GM18517 (cell line): Measurements from ENCODE around the gene FZR1.
A peak's percentile ranks its signal among the peaks of the same experiment; 100 is the strongest.
"Not testable (repeated sequence)": the region's sequence is repeated elsewhere in the genome, so short reads cannot be mapped to it uniquely, and the experiment has no call there.

ENCODE experiments used
- ATAC-seq: cut with Tn5 transposase; IDR thresholded peaks from one replicate; pipeline ENCODE4 v1.9.1; 2021; ENCODE audit warnings: mild to moderate bottlenecking, moderate library complexity; ENCODE audit not compliant: unreplicated experiment

FZR1 gene

DNA sequence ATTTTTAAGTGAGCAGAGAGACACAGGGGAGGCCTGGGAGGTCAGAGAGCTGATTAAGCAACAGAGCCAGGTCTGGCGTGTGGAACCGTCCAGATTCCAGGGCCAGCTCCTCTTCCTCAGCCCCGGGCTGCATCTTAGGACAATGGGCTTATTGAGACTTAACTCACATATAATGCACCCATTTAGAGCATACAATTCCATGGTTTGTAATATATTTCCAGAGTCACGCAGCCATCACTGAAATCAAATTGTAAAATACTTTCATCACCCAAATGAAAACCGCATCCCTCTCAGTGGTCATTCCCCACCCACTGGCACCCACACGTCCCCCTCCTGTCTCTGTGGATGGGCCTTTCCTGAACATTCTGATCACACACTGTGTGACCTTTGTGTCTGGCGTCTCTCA, 64.5 kb downstream of the FZR1 start:
- ATAC-seq = no peak

DNA sequence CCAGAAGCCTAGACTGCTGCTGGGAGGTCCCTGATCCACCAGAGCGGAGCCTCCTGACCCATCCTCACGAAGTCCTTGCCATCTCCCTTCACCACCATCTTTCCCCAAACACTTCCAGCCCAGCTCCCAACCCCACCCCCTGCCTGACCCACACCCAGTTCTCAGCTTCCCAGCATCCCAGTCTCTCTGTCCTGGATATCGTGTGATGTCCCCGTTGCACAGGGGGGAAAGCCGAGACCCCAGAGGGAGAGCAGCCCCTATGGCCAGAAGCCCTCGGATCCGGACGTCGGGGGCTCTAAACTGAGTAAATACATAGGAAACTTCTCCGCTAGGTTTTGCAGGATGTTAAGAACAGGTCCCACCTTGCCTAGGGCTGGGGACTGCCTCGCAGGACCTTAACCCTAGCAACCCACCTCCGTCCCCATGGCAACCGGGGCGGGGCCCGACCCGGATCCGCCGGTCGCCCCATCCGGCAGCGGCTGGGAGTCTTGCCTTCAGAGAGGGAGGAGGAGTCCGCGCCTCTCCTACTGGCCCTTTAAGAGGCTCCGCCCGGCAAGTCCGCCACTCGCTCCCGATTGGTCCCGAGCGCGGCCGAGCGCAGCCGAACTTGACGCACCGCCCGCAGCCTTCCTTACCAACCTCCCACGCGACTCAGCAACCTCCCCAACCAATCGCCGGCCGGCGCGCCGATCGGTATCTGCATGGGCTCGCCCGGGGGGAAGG, 66.2 kb downstream of the FZR1 start:
- peak; percentile 92 for ATAC-seq

- ATAC-seq = peak; percentile 1
Observed at GRCh38 chr19:3572855-3573161, 66.7 kb downstream of the FZR1 start, which contains the start of gene HMG20B. HMG20B (plus strand) TSS chr19:3572944; CDS start chr19:3573310, 366 bp downstream.

GRCh38 chr19:3573162-3573857, 67.2 kb downstream of the FZR1 start:
- ATAC-seq = no peak

DNA sequence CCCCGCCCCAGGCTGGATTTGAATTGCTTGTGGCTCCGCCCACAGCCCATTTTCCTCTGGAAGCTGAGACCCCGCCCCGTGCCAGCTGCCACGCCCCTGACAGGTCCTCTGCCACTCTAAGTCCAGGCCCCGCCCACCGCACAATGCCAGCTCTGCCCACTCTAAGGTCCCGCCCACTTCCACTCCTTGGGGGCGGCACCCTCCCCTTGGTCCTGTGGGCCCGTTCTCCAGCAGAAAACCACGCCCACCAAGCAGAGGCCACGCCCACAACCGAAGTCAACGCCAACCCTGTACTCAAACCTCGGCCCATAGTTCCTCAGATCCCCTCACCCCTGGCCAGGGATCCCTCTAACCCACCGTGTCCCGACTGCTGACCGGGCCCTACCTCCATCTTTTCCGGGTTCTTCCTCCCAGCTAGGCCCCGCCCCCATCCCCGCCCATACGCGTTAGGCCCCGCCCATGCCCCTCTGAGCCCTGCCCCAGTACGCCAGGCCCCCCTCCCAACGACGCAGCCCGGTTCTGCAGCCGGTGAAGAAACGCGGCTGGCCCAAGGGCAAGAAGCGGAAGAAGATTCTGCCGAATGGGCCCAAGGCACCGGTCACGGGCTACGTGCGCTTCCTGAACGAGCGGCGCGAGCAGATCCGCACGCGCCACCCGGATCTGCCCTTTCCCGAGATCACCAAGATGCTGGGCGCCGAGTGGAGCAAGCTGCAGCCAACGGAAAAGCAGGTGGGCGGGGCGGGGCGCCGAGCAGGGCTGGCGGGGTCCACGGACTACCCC, 67.9 kb downstream of the FZR1 start:
- ATAC-seq = no peak

- no peak for ATAC-seq
Observed at GRCh38 chr19:3575260-3575741, 69.2 kb downstream of the FZR1 start.

- ATAC-seq = no peak
Observed at GRCh38 chr19:3575949-3576673, 70.0 kb downstream of the FZR1 start.

- no peak for ATAC-seq
Observed at GRCh38 chr19:3576696-3577443, 70.8 kb downstream of the FZR1 start.

DNA sequence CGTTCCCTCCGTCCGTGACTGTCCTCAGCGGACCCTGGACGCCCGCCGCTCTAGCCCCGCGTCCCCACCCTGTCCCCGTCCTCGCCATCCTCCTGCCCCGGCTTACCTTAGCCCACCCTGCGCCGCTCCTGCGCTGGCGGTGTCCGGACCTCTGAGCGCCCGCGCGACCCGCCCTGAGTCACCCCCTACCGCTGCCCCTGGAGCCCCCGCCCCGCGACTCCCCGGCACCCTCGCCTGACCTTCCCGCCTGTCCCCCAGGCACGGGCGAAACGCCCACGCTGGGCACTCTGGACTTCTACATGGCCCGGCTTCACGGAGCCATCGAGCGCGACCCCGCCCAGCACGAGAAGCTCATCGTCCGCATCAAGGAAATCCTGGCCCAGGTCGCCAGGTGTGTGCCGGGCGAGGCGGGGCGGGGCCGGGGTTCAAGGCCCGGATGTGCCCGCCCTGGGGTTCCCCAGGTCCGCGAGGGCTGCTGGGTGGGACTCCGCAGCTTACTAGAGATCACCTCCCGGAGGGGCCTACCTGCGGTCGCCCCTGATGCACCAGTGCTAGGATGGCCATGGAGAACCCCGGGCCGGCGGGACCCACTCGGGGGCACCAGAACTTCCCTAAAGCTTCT, 71.7 kb downstream of the FZR1 start:
- ATAC-seq = no peak

DNA sequence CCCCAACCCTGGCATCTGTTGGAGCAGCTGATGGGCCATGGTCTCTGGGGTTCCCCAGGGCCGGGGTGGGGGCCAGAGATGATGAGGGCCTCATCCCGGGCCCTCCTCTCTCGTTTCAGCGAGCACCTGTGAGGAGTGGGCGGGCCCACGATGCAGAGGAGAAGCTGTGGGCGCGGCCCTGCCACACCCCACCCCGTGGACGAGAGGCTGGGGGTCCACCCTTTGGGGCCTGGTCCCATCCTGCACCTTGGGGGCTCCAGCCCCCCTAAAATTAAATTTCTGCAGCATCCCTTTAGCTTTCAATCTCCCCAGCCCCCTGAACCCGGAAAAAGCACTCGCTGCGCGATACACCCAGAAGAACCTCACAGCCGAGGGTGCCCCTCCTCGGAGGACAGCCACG, 72.3 kb downstream of the FZR1 start:
- no peak for ATAC-seq

- no peak for ATAC-seq
Observed at GRCh38 chr19:3580156-3580934, 74.2 kb downstream of the FZR1 start.

DNA sequence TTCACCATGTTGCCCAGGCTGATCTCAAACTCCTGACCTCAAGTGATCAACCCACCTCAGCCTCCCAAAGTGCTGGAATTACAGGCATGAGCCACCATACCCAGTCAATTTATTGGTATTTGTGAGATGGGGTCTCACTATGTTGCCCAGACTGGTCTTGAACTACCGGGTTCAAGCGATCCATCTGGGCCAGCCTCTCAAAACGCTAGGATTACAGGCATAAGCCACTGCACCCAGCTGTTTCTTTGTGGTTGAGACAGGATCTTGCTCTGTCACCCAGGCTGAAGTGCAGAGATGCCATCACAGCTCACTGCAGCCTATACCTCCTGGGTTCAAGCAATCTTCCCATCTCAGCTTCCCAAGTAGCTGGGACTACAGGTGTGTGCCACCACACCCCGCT, 75.7 kb downstream of the FZR1 start:
- ATAC-seq = not testable (repeated sequence)

DNA sequence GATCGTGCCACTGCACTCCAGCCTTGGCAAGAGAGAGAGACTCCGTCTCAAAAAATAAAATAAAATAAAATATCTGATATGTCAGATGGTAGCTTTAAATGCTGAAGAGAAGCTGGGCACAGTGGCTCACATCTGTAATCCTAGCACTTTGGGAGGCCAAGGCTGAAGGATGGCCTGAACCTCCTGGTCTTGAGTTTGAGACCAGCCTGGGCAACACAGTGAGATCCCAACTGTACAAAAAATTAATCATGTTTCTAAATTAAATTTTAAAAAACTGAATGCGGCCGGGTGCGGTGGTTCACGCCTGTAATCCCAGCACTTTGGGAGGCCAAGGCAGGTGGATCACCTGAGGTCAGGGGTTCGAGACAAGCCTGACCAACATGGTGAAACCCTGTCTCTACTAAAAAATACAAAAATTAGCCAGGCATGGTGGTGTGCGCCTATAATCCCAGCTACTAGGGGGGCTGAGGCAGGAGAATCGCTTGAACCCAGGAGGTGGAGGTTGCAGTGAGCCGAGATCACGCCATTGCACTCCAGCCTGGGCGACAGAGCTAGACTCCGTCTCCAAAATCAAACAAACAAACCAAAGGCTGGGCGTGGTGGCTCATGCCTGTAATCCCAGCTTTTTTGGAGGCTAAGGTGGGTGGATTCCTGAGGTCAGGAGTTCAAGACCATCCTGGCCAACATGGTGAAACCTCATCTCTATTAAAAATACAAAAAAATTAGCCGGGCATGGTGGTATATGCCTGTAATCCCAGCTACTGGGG, 78.1 kb downstream of the FZR1 start:
- ATAC-seq = not testable (repeated sequence)

- ATAC-seq = no peak
Observed at GRCh38 chr19:3585301-3586126, 79.4 kb downstream of the FZR1 start, which contains the start of gene GIPC3. GIPC3 (plus strand) TSS chr19:3585478; CDS start chr19:3585598, 120 bp downstream.

GRCh38 chr19:3586127-3586626, 80.1 kb downstream of the FZR1 start:
- no peak for ATAC-seq

DNA sequence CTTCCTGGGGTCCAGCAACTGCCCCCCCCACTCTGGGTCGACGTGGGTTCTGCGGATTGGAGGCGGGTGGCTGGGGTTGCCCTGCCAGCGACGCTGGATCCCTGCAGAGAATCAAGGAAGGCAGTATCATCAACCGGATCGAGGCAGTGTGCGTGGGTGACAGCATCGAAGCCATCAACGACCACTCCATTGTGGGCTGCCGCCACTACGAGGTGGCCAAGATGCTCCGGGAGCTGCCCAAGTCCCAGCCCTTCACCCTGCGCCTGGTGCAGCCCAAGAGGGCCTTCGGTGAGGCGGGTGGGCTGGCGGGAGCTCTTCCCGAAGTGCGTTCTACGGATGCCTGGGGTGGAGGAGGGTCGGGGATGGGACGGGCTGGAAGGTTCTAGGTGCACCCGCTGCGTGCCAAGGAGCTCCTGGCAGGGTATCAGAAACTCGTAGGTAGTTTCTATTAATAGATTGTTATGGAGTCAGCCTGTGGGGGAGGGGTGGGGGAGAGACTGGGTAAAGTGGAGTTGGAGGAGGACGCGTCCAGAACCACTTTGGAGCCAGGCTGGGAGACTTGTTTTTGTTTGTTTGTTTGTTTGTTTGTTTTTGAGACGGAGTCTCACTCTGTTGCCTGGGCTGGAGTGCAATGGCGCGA, 80.7 kb downstream of the FZR1 start:
- no peak for ATAC-seq
